ENCODE data around the gene MUC13. TPM values are rescaled to one million over a fixed set of nuclear protein-coding genes. Genes with fewer than 3 reads are reported as not detected.

MUC13 gene
- total RNA-seq, 1 experiment from 2014 or later: not detected

- Histone ChIP-seq H2AK5ac (ENCODE audit: insufficient read length, low read length) (no peak overlapping the region), H3K4me2 (ENCODE audit: insufficient read depth, insufficient read length, low read length) (no peak overlapping the region), H3T11ph (ENCODE audit: low read length) (no peak overlapping the region), H2AFZ (ENCODE audit: low read length) (no peak overlapping the region), H3K23ac (ENCODE audit: insufficient read length, low read depth, low read length) (no peak overlapping the region), H3K56ac (ENCODE audit: insufficient read length, low read depth, low read length) (no peak overlapping the region), H4K8ac (replicated peaks; ENCODE audit: insufficient read length, low read depth, low read length) (no peak overlapping the region), H3K9me3 (ENCODE audit: control insufficient read depth, low read depth, low read length) (no peaks in the 10 kb centered on the region), H3K18ac (ENCODE audit: insufficient read length, low read depth, low read length) (no peak overlapping the region), H3K9ac (ENCODE audit: extremely low read depth, insufficient read length, low read length) (no peak overlapping the region), H3K14ac (ENCODE audit: insufficient read depth, low read length) (no peak overlapping the region), H2BK15ac (ENCODE audit: low read depth, low read length) (no peak overlapping the region), H3K79me2 (ENCODE audit: insufficient read depth, low read length) (no peaks in the 10 kb centered on the region; the same call in 1 of the 2 replicates), H4K20me1 (ENCODE audit: control insufficient read depth, insufficient read depth, insufficient read length) (no peaks in the 10 kb centered on the region), H3K27me3 (ENCODE audit: insufficient read depth, low read length) (no peaks in the 10 kb centered on the region), H2BK12ac (ENCODE audit: insufficient read length, low read depth, low read length) (no peak overlapping the region), H2BK20ac (ENCODE audit: low read depth, low read length, poor library complexity, severe bottlenecking) (no peak overlapping the region), H4K91ac (ENCODE audit: insufficient read length, low read depth, low read length) (no peak overlapping the region), H3K23me2 (ENCODE audit: insufficient read length, low read depth, low read length, poor library complexity, severe bottlenecking) (no peaks in the 10 kb centered on the region), H3K79me1 (ENCODE audit: insufficient read depth, low read depth, low read length, poor library complexity, severe bottlenecking) (no peaks in the 10 kb centered on the region), H3K4ac (ENCODE audit: low read depth, low read length) (no peak overlapping the region), H3K4me1 (ENCODE audit: insufficient read depth, low read length) (peaks cover 2% of the 10 kb centered on the region; the same call in 1 of the 2 replicates), H3K27ac (ENCODE audit: insufficient read length, low read depth, low read length) (no peak overlapping the region), H2BK5ac (ENCODE audit: insufficient read length, low read length) (no peak overlapping the region), H2BK120ac (ENCODE audit: low read depth, low read length, poor library complexity, severe bottlenecking) (no peak overlapping the region), H4K5ac (ENCODE audit: insufficient read length, low read depth, low read length) (no peak overlapping the region)
- Mint-ChIP-seq H3K4me3 (no peak overlapping the region), H3K27me3 (ENCODE audit: low read depth) (peaks cover 2% of the 10 kb centered on the region; the same call in 1 of the 2 replicates), H3K4me1 (peaks cover 14 to 18% of the 10 kb centered on the region in 2 experiments), H3K27ac (no peak overlapping the region), H3K36me3 (ENCODE audit: insufficient read depth in 1 of 3, low read depth in 3 of 3) (no peaks in the 10 kb centered on the region), H3K9me3 (no peaks in the 10 kb centered on the region)
- WGBS (ENCODE audit: extremely low coverage, insufficient read length, low lambda C conversion rate): no CpG with 5 or more reads among the region's 1 CpG
- DNase-seq: no peak
- no peak for TF ChIP-seq CTCF (conservative IDR thresholded peaks at IDR 0.05)
These were observed 30.4 kb downstream of the MUC13 start for GRCh38 chr3:124903896-124904834.
